Embryonic facial prominence (tissue), 1 donor: Measurements from ENCODE around the gene WDR49.

Experiments used
- DNase-seq: peaks from one replicate; pipeline ENCODE4 v3.0.0-alpha.2; 2016; ENCODE audit errors: extremely low spot score

The WDR49 gene

DNA sequence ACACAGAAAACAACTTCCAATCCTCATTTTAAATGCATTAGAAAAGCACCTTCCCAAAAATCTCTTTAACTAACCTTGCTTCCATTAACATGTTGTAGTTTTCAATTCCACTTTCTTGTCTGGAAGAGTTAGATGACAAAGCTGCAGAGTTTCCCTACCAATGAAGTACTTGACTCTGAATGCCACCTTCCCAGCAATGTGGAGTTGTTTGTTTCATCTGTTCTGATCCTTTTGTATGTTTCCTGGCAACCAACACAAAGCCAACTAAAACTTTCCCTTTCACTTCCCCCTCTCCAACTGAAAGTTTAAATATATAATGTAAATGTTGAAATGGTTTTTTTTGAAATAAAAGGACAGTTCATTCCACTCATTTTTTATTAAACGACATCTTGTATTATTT is at the start of gene WDR49:
WDR49 (minus strand) TSS at position 183 of the 400 bp plus-strand sequence. CDS start 517 bp downstream, outside the sequence.
- DNase-seq = peak; percentile 11

DNA sequence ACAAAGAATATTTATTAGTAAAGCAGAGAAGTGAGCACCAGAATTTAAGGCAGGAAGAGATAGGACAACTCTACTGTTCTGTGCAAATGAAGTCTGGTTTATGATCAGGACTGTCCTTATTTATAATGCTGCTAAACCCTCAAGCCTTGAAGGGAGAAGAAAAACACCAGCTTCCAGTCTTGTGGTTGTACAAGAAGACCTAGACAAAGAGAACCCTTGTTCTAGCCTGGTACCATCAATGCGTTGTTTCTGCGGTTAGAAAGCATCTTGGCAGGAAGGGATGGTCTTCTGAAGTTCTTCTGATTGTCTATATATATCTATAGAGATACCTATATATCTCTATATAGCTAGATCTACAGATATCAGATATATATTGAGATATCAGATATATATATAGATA is 47.2 kb upstream of the WDR49 start:
- DNase-seq = no peak

DNA sequence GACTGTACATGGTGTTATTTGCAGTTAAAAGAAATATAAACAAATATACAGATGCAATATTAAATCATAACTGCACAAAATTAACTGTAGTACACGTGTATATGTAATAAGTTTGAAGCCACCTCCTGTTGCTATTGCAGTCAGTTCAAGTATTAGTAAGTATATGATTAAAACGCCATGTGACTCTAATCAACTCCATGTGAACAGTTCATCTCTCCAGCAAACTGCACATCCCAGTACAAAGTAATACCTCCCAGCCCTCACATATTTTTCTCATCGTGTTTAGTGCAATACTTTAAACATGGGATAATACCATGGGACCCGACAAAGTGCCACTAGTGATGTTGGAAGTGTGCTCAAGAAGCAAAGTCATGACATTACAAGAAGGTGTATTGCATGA is 46.3 kb upstream of the WDR49 start:
- DNase-seq = no peak

DNA sequence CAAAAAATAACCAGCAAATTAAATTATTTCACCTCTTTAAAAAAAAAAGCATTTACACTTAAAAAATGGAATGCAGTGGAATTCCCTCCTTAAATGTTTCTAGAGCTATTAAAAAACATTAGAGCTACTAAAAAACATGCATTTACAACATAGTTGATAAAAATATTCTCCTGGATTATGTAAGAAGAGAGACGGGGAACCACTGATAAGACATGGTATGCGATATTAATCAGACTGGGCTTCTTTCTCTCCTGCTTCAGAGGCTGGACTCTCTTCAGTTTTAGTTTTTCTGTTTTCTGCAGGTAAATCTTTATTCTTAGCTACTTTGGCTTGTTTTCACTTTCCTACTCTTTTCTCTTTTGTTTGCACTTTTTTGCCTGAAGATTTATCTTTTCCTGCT is 40.4 kb upstream of the WDR49 start:
- no peak for DNase-seq

DNA sequence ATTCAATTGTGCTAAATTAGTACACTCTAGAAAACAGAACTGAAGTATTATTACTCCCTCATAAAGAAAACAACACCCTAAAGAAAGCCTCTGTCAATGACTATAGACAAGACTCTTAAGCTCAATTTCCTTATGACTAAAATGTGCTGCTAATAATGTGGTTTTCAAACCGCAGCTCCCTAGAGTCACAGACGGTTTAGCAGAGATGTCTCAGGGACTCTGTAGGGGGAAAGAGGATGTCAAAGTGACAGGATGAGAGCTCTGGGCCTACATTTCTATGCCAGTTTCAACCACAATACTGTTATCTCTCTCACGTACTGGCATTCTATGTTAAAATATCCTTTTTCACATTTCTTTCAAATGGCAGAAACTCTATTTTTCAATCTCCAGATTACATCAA is 37.6 kb upstream of the WDR49 start:
- DNase-seq = no peak

DNA sequence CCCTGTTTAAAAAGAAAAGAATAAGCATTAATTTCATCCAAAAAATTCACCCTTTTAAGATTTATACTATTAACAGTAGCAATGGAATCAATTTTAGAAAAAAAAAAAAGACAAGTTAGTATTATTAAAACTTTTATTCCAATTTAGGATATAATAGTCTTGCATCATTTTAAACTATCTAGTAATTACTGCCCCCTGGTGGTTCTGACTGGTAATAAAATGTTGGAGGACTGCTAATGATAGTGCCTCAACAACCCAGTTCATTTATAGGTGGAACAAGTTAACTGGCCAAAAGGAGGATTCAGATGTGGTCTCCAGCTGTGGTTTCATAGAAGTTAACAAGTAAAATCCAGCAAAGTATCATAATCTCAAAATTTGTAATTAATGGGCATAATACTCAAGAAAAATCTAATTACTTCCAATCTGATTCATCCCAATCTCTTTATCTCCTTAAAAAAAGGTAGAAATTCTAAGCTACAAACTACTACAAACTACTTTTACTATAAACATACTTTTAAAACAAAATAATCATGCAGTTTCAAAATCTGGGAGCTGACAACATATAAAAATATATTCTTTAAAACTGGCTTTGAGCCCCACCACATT is 30.7 kb upstream of the WDR49 start:
- no peak for DNase-seq

DNA sequence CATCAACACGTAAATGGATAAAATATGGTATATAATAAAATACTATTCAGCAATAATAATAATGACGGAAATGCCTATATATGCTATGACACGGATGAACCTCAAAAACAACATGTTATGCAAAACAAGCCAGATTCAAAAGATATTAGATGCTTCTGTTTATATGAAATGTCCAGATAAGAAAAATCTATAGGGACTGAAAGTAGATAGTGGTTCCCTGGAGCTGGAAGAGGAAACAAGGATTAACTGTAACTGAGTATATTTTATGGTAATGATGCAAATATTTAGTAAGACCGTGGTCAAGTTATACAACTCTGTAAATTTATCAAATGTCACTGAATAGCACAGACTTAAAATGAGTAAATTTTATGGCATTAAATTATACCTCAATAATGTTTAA is 25.8 kb upstream of the WDR49 start:
- DNase-seq = no peak

DNA sequence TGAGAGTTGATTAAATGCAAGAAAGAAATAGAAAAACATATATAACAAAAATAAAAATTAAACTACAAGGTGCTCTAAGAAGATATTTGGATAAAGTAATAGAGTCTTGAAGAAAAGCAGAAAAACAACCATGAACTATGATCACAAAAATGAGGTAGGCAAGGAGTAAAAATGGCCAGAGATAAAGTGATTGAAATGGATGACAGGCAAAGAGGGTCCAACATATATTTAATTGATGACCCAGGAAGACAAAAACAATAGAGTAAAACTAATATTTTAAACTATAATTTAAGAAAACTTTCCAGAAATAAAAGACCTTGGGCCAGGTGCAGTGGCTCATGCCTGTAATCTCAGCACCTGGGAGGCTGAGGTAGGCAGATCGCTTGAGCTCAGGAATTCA is 22.1 kb upstream of the WDR49 start:
- DNase-seq = no peak

DNA sequence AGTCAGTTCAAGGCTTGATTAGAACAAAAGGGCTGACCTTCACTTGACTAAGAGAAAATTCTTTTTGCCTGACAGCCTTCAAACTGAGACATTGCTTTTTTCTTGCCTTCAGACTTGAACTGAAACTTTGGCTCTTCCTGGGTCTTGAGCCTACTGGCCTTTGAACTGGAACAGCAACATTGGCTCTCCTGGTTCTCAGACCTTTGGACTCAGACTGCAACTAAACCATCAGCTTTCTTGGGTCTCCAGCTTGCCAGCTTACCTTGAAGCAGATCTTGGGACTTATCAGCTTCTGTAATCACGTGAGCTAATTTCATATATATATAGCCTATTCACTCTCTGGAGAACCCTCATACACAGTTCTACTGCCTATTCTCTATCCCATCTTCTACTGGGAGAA is 19.5 kb upstream of the WDR49 start:
- no peak for DNase-seq

DNA sequence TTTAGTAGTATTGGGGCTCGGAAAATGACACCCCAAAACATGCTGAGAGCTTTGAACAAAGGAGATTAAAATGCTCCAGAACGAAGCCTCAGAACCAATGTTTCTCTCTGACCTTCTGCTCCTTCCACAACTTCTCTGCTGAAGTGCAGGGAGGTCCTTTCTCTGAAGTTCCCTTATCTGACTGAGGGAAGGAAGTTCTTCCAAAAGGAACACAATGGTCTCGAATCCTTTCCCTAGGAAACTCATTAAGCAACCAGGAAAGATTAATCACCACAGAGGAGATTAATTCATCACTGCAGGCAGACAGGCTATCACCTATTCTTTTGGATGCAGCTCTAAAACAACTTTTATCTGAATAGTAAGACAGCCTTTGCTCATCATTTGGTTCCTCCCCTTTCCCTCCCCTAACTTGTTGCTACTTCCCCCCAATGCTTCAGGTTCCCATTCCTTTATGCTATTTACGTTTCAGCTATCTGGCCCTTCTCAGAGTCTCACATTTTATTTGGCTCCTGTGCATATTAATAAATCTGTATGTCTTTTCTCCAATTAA is 18.2 kb upstream of the WDR49 start:
- no peak for DNase-seq

DNA sequence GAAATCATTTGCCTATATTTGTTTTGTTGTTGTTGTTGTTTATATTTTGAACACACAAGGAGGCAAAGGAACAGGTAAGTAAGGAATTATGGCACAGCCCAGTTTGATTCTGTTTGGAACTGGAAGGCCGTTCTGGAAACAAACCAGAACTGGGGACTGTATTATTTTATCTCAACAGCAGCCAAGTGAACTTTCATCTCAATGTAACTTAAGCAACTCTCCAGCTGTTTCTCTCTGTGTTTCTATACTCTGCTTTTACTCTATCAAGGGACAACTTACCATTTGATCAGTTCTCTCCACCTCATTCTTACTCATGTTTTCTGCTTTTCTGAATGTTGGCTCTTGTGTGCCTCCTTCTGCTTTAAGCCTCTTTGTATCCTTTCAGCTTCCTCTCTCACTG is 16.0 kb upstream of the WDR49 start:
- DNase-seq = no peak

DNA sequence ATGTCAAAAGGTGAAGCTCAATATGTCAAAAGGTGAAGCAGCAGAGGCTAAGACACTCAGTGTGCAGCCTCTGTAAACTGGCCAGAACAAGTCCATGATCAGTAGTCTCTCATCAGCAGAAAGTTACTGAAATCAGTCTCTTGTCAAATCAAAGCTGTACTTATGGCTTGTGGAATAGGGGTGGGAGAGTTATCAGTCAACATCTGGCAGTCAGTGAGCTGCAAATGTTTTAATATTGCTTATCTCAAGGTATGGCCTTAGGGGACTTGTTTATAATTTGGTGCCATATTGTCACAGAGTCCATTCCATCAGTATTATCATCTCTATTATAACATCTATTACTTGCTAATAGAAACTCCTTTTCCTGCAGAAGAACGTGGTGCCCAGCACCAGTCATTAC is 14.9 kb upstream of the WDR49 start:
- DNase-seq = no peak

DNA sequence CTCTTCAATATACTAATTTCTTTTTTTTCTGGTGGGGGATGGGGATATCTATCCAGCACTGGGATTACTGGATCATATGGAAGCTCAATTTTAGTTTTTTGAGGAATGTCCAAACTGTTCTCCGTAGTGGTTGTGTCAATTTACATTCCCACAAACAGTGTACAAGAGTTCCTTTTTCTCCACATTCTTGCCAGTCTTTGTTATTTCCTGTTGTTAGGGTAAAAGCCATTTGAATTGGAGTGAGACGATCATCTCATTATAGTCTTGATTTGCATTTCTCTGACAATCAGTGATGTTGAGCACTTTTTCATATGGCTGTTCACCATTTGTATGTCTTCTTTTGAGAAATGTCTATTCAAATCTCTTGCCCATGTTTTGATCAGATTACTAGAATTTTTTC is 12.8 kb upstream of the WDR49 start:
- DNase-seq = no peak

DNA sequence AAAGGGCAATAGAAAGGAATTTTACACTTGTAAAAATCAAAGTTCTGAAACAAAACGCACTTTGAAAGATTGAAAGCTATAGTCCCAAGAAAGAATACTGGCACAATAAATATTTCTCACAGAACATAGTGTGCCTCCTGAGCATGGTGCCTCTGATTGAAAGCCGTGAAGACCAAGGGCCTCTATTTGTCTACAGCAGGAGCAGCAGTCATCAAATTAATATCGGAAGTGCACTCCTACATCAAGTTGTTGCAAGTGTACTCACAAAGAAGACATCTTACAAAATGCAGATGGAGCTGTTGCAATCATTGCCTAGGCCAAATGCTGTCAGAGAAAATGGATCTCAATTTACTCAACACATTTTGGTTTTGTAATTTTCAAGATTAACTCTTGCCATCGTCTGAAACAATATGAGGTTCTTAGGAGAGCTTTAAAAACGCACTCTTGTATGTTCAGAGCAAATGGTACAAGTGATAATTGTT is 9.2 kb upstream of the WDR49 start:
- DNase-seq = no peak

DNA sequence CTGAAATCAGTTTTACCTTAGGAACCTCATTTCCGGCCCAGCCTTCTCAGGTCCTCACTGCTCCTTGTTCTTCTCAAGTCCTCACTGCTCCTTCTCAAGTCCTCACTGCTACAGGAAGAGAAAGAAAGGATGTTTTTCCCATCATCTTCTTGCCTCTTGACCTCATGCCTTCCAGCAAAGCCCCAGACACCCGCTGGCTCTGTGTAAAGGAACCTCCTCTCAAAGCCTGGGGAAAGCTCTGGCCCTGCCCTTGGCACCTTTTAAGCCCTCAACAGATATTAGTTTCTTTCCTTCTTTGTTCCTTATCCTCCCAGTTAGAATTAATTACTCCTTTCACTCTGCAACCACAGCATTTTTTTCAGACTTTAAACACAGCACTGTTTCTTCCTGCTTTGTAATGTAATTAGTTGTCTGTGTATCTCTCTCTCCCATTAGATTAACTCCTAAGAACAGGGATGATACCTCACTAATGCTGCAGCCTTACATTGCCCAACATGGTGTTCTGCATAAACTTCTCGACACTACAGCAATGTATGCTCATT is 4.0 kb upstream of the WDR49 start:
- DNase-seq = no peak

DNA sequence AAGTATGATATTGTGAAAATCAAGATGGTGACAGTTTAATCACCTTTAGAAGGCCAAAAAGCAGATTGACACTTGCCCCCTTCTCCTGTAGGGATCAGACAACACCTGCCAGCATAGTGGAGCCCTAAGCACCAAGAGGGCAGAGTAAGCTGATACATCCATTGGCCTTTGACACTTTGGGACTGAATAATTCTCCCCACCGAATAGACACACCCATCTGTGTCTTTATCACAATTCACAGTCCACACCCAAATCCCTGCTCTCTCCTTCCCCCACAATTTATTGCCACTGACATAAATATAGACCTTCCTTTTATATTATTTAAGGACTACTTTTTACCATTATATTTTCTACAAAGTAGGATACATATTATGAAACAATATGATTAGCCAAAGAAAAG is 3.1 kb upstream of the WDR49 start:
- DNase-seq = no peak

DNA sequence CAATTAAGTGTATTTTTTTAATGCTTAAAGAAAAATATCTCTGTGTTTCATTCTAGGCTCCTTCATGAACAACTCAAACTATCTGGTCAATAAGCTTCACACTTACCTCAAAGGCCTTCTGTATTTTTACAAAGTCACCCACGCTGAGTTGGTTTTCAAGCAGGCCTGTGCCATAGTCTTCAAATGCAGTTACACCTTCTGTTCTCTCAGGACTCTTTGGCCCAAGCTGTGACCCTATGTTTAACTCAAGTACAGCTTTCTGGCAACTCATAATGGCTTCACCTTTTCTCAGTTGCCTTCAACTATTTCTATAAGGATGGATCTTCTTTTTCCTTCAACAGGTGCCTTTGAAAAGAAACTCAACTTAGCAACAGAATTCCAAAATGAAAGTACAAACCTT is 587 bp downstream of the WDR49 start:
- no peak for DNase-seq

DNA sequence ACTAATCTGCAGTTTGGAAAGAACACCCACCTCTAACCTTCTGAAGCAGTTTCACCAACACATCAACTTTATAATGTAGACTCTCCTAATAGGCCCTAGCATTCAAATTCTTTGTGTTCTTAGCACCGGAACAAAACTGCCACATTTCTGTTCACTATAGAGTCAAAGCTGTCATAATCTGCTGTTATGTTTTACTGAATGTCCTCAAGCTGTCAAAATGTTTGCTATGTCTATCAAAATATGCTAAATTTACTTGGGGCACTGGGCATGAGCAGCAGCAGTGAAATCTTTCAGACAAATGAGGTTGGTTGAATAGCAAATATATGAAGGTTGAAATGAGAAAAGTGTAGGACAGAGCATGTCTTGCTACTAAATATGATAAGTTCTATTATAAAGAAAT is 1.9 kb downstream of the WDR49 start:
- DNase-seq = no peak

DNA sequence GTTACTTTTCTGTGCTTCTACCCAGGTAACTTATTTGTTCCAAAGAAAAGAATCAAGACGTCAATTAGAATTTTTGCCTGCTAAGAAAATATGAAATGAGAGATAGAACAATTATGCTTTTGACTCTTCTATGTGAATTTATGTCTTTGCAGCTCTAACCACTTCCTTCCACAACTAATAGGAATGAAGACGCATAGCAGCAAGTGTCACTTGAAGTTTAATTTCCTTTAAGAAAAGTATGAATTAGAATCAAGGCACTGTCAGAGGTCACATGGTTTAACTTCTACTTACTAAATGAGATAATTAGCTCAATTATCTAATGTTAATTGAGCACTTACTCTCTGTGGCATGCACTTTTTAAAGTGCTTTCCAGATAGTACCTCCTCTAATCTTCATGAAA is 3.3 kb downstream of the WDR49 start:
- no peak for DNase-seq

DNA sequence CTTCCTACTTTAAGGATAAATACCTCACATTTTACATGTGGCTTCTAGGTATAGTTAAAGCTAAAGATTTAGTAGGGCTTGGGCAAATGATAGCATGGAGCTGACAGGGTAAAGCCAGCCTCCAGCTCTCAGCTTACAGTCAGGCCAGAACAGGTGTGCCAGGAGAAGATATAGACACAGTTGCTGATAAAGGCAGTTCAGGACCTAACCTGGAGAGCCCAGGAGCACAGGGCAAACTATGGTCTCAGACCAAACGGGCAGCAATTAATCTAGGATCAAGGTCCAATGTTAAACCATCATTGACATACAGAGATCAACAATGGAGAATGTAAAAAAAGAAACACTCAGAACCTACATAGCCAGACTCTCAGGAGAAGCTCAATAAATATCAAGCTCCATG is 4.0 kb downstream of the WDR49 start:
- DNase-seq = no peak

DNA sequence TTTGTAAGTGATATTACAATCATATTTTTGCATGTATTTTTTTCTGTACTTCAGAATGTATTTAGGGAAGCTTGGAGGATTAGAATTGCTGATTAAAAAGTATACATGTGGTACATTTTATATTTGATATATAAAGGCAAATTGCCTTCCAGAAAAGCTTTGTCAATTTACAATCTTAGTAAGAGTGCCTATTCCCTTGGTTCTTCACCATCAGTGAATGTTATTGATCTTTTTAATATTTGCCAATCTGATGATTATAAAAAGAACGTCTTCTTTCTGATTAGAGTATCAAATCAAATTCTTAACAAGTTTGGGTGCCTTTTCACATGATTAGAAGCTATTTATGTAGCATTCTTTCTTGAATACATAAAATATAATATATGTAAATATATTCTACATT is 9.1 kb downstream of the WDR49 start:
- DNase-seq = no peak

DNA sequence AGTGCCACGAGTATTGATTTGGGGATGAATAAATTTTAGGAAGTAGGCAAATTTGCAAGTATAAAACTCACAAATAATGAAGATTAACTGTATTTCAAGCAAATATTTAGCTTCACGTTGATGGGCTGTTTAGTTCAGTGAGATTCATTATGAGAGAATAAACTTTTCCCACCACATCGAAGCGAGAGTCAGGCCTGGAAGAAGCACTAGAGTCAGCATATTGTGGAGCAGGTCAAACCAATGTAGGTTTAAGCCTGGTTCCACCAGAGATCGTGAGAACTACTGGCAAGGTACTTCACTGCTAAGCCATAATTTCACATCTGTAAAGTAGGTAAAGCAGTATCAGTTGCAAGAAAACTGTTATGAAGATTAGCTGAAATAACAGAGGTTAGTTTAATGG is 22.3 kb downstream of the WDR49 start:
- DNase-seq = no peak

DNA sequence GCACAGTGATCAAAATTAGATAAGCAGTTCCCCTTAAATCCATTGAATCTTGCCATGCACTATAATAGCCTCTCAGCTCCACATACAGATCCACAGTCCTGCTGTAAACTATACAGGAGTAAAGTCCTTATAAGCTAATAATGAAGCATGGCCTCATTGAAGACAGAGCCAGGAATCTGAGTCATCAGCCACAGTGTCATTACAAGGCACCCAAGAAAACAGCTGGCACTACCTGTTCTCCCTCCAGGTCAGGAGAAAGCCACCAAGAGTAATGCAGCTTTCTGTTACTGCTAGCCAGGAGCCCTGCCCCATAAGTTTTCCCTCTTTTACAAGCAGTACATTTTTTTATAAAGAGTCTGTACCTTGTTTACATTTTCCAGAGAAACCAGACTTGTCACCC is 27.3 kb downstream of the WDR49 start:
- DNase-seq = no peak

DNA sequence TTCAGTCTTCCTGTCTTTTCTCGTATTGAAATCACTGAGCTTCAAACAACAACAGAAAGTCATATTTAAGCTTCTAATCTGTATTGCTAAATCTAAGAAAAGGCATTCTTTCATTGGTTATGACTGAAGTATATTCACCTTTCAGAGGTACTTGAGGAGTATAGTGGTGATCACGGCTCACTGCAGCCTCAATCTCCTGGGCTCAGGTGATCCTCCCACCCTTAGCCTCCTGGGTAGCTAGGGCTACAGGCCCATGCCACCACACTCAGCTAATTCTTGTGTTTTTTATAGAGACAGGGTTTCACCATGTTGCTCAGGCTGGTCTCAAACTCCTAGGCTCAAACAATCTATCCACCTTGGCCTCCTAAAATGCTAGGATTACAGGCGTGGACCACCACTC is 38.7 kb downstream of the WDR49 start:
- DNase-seq = no peak
